Endometrial microvascular endothelial cells (primary cell): ENCODE results near the gene E2F1. TPM values are rescaled to one million over a fixed set of nuclear protein-coding genes. Genes with fewer than 3 reads are reported as not detected.
"Not testable (repeated sequence)": the region's sequence is repeated elsewhere in the genome, so short reads cannot be mapped to it uniquely, and the experiment has no call there.

Experiments
- in situ Hi-C: cut with HindIII; loops from 2 replicates; pipeline ENCODE4 v1.10.0; 2017; ENCODE audit warnings: low sequenced_read_pairs, low pct_unique_long_range_greater_than_20kb; ENCODE audit errors: inconsistent ontology term
- total RNA-seq: library from RNA; depleted of rRNA; stranded (reverse); fragments of >200 nt; gene quantifications from one replicate; pipeline ENCODE4 v1.2.3, GENCODE V29; 2015; ENCODE audit errors: inconsistent ontology term

The E2F1 gene
- total RNA-seq, 1 donor from 2014 or later = 11.2 TPM

DNA sequence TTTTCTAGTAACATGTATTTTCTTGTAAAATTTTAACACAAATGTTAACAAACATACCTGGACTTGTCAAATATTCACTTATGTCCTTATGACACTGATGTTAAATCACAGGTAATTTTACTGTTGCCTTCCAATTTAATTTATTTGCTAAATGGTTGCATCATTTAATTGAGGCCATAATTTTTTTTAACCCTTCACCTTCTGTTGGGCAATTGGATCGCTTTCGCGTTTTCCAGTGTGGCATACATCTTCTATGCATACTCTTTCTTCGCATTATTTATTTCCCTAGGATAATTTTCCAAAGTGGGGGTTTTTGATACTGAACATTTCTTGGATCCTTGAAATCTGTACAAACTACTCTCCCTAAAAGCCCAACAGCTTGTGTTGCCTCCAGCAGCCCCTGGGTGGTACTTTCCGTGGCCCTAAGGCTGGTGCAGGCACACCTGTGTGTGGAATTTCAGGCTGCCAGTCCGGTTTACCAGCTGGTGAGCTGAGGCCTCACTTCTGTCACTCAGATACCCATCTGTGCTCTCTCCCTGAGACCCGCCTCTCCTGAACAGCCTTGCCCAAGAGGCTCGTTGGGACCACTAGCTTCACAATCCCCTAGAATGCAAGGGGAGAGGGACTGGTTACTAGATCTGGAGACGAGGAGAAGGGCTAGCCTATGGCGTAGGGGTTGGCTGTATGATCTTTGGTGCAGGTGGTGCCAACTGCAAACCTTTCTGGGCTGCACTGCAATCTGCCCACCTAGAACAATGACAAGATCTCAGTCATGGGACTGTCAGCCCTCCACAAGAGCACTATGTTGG lies 35.2 kb downstream of the E2F1 start:
- in situ Hi-C loops = no loop called here

DNA sequence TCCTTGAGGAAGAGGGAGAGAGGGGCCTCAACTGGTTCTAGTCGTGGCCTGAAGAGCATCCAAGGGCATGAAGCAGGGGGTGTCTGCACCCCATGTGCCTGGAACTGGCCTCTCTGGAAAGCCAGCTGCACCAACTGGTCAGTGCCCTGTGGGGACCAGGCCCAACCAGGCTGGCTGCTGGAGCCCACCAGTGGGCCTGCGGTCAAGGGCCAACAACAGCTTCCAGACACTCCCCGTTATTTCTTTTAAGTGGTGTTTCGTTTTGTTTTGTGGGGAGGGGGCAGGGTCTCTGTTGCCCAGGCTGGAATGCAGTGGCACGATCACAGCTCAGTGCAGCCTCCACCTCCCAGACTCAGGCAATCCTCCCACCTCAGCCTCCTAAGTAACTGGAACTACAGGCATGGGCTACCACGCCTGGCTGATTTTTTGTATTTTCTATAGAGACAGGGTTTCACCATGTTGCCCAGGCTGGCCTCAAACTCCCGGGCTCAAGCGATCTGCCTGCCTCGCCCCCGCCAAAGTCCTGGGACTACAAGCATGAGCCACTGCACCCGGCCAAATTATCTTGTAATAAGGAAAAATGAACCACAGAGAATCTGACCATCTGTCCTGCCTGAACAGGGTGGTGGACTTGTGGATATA lies 36.0 kb downstream of the E2F1 start:
- in situ Hi-C loops = no loop called here

DNA sequence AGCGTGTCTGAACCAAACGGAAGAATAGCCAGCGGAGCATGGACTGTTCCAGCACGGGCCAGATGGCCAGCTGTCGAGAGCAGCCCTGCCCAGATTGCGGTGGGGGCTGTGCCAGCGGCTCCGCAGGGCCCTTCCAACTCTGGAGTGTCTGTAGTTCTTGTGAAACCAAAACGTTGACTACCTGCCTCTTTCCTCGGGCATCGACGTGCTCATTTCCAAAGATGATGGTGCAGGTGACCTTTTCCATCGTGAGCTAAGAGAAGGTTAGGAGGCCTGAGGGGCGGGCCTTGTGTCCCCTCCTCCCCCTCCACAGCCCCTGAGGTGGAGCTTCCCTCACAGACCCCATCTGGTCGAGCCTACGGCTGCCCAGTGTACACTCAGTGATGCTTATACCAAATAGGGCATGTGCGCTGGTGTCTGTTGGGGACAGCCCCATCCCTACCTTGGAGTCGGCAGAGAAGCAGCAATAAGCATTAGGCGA lies 36.9 kb downstream of the E2F1 start:
- in situ Hi-C loops = no loop called here

DNA sequence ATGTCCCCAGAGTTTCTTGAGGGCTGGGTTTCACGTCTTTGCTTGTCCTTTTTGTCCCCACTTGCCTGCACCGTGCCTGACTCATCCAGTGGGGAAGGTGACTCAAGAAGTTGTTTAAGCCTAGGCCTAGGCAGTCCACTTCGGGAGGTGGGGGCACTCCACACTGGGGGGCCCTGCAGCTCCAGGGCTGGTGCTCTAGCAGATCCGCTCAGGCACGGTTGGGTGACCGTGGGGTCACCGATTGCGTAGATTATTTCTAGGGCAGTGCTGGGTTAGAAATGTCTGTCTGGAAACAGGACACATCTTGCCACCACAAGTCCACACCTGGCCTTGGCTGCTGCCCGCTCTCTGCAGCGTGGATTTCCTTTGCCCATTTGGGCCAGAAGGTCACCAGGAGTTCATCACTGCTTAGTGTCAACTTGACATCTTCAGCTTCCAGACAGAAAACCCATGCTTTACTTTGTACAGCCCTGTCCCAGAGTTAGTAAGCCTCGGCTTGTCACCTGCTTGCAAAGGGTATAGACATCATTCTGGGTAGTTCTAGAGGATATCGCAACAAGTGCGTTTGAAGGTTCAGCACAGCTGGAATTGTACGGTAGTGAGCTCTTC lies 37.7 kb downstream of the E2F1 start:
- in situ Hi-C loops = no loop called here

DNA sequence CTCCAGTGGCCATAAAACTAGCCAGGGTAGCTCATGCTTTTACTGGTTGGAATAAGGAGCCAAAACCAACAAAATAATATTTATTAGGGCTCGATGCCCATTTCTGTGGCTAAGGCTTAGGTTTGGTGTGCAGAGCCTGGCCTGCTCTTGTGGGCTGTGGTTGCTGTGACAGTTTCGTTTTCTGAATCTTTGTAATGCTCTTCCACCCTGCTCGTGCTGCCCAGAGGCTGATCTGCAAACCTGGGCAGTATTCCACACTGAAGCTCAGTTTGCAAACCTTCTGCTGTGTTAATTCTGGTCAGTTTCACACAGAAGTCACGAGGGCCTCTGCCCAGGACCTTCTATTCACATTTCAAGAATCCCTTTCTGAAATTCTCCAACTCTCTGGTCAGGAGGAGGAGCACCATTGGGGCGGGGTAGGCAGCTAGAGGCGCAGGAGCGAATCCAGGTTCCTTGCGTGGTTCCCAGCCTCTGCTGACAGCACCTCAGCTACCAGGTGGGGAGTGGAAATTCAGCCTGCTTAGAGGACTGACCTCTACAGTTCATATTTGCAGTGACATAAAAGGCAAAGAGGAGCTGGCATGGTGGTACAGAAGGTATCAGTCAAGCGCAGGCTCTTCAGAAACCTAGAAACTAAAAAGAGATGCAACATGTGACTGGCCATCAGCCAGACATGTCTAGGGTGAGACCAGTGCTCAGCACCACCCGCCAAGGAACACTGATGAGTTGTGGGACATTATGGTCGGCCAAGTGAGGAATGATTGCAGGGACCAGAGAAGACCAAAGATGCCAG lies 38.4 kb downstream of the E2F1 start:
- in situ Hi-C loops = no loop called here

DNA sequence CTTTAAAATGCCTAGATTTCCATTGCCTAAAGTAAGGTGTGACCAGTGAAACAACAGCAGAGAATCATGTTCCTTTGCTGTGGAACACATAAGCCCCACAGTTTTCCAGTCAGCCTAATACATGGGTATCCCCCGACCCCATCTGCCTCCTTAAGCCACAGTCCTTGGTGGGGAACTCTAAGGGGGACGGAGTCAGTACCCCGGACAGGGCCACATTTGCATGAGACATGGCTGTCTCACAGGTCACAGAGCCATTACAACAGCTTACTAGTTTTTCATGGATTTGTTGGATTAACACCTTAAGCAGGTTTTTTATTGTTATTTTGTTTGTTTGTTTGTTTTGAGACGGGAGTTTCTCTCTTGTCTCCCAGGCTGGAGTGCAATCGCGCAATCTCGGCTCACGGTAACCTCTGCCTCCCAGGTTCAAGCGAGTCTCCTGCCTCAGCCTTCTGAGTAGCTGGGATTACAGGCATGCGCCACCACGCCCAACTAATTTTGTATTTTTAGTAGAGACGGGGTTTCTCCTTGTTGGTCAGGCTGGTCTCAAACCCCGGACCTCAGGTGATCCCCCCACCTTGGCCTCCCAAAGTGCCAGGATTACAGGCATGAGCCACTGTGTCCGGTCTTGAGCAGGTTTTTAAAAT lies 39.1 kb downstream of the E2F1 start:
- in situ Hi-C loops = not testable (repeated sequence)

DNA sequence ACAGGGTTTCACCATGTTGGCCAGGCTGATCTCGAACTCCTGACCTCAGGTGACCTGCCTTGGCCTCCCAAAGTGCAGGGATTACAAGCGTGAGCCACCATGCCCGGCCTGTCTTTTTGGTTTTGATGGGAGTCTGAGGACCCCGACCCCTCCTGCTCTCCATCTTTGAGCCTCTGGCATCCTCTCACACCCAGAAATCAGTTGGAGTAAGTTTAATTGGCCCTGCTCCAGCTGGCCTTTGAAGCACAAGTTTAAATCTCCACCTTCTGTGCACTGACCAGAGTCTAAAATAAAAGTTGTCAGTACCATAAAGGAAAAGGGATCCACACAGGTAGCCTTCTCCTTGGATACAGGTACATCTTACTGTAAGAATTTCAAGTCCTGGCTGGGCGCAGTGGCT lies 40.0 kb downstream of the E2F1 start:
- in situ Hi-C loops = no loop called here

DNA sequence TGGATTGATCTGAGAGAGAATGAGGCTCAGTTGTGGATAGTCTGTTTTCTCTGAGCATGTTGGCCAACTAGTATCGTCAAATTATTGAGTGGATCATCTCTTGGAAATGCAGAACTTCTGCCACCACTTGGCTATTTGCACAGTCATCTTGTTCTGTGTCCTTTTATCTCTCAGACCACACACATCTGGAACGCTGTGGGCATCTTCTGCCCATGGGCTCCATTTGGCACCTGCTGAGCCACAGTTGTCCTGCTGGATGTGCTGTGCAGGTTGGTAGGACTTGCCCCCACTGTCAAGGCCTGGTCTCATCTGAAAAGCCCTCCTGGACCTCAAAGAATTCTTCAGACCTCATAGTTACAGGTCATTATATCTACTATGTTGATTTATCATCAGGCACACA lies 40.8 kb downstream of the E2F1 start:
- in situ Hi-C loops = no loop called here

DNA sequence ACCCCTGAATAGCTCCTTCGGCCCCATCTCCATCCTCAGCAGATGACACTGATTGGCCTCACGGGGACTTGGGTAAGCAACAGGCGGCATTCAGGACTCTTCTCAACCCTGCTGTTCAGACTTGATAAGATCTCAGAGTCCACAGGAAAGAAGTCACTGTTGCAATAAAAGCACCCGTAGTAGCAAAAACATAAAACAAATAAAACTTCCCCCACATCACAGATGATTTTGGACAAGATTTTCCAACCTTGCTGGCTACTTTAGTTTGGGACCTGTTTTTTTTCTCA lies 41.2 kb downstream of the E2F1 start:
- in situ Hi-C loops = no loop called here

DNA sequence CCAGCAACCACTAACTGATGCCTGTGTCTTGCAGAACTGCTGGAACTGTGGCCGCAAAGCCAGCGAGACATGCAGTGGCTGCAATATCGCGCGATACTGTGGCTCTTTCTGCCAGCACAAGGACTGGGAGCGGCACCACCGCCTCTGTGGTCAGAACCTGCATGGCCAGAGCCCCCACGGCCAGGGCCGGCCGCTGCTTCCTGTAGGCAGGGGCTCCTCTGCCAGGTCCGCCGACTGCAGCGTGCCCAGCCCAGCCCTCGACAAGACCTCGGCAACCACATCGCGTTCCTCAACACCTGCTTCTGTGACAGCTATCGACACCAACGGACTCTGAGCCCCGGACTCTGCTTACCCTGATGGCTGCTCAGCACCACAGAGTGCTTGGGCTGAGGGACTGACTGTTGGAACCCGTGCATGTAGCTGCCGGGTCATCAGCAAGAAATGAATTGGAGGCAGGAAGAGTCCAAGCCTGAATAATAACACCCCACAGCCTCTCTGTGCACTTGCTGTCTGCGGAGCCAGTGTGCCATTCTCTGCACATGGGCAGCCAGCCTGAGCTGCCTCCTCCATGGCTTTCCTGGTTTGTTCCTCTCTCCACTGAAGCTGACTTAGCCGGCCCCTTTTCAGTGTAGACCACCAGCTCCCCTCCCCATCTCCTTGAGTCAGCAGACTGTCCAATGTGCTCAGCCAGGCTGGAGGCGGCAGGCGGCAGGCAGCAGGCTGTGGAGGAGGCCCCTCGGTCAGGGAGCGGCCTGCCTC lies 41.7 kb downstream of the E2F1 start:
- in situ Hi-C loops = no loop called here

DNA sequence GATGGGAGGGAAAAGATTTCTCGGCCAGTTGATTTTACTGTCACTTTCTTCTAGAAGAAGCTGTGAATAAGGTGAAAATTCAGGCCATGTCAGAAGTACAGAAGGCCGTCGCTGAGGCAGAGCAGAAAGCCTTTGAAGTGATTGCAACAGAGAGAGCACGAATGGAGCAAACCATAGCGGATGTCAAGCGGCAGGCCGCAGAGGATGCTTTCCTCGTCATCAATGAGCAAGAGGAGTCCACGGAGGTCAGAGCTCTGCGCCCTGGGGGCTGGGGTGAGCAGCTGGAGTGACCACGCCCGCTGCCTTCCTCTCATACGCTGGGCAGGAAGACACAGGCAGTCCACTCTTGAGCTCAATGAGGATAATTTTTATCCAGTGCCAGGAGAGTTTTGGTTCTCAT lies 45.9 kb downstream of the E2F1 start:
- in situ Hi-C loops = no loop called here

DNA sequence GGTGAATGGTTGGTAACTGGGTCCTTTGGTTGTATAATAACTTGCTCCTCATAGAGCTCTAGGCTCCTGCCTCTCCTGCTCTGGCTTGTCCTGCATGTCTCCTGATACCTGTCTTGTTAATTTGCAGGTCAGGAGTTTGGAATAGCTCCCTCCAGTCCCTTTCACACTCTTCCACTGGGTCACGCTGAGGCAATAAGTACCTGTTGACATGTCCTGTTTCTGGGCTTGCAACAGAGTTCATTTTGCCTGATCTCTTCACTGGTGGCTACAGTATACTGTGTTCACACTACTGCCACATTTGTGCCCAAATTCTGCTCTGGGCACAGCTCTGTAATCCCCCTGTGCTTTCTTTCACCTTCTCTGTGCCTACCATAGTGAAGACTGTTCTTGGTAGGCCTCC lies 49.4 kb downstream of the E2F1 start:
- in situ Hi-C loops = no loop called here

DNA sequence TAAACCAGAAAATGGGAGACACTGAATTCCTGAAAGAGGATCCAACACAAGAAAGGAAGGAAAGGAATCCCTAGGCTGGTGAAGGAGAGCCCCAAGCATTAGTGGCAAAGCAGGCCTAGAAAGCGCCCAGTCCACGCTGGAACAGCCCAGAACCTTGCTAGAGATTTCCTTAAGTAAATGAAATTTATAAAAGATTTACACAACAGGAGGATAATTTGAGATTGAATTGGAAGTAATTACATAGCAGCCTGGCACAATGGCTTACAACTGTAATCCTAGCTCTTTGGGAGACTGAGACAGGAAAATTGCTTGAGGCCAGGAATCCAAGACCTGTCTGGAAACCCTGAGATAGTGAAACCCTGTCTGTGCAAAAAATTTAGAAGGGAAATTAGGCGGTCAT lies 50.8 kb downstream of the E2F1 start:
- in situ Hi-C loops = no loop called here

DNA sequence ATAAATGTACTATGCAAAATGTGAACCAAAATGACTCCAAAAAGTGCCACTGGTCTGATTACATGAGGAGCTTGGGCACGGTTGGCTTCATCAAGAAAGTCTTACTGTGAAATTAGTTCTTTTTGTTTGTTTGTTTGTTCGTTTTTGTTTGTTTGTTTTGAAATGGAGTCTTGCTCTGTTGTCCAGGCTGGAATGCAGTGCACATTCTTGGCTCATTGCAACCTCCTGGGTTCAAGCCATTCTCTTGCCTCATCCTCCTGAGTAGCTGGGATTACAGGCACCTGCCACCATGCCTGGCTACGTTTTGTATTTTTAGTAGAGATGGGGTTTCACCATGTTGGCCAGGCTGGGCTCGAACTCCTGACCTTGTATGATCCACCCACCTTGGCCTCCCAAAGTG lies 54.3 kb downstream of the E2F1 start:
- in situ Hi-C loops = not testable (repeated sequence)

DNA sequence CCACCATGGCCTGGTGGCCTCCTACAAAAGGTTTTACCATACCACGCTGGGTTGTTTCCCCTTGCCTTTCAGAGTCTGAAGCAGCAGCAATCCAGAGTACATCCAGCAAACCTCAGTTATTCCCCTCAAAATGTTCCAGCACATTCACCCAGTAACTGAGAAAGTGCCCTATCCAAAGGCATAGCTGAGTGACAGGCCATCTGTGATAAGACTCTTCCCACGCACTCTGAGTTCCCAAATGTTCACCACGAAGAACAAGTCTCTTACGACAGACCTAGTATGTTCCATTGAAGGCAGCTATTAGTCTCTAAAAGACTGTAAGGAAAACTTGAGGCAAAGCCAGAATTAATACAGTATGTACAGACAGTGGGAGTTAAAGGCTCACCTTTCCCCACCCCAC lies 55.7 kb downstream of the E2F1 start:
- in situ Hi-C loops = no loop called here

DNA sequence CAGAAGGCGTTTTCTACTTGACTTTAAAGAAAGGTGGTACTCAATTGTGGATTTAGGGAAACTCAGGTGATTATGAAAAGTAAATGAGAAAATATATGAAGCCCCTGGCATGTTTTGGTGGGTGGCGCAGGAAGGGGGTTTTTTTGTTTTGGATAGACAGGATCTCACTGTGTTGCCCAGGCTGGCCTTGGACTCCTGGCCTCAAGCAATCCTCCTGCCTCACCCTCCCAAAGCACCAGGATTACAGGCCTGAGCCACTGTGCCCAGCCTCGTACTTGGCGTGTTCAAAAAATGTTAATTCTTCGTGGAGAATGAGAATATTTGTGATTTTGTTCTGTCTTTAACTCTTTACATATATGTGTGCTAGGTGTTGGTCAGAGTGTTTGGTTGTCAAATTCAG lies 56.2 kb downstream of the E2F1 start:
- in situ Hi-C loops = no loop called here

DNA sequence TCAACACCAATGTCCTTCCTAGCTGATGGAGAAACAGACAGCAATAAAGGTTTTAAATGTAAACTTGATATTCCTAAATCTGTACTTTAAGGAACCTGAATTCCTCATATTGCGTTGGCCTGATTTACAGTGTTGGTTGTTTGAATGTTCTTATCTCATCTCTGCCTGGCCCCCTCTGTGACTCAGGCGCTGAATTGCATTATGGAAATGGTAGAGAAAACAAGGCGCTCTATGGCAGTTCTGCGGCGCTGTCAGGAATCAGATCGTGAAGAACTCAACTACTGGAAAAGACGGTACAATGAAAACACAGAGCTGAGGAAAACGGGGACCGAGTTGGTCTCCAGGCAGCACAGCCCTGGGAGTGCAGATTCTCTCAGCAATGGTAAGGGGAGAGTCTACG lies 56.7 kb downstream of the E2F1 start:
- in situ Hi-C loops = no loop called here

DNA sequence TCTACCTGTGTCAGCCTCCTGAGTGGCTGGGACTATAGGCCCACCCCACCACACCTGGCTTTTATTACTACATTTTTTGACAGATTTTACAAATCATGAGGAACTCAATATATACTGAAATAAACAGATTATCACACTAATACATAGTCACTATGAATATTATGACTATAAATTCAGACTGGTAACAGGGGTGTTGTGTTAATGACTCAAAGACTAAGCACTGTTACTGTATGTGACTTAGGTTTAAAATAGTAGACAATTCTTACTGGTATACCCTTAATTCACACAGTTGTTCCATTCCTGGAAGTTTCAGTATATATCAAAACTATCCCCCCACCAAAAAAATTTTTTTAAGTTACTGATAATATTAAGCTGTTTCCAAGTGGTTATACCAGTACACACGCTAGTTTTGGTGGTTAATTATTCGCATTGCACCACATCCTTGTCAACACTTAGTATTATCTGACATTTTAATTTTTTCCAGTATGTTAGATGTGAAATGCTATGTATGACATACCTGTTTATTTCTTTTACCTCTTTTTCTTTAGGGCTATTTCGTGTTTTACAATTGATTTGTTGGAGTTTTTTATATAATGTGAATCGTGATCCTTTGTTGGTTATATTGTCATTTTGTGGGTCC lies 58.5 kb downstream of the E2F1 start:
- in situ Hi-C loops = no loop called here
